ENCODE results near the gene ANXA5. TPM values are rescaled to one million over a fixed set of nuclear protein-coding genes. Genes with fewer than 3 reads are reported as not detected.

ANXA5 gene
- total RNA-seq, 6 donors from 2014 or later = 156 to 446 (median 301) TPM

DNA sequence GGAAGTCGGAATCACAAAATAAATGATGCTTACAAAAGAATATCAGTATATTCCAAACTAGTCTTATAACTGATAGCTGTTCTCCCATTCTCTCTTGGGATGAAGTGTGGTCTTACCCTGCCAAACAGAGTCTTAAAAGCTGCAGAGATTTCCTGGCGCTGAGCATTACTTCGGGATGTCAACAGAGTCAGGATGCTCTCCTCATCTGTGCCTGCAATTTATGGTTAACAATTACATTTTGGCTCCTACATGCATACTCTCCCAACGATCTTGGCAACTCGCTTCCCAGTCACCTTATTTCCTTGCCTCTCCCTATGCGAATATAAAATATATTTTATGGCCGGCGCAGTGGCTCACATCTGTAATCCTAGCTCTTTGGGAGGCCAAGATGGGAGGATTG, 12.2 kb downstream of the ANXA5 start:
- Histone ChIP-seq H3K4me3 (no peak overlapping the region), H3K27ac (no peak overlapping the region), H3K4me1 (peaks cover 10 to 18% (median 12%) of the 10 kb centered on the region in 4 donors), H3K27me3 (no peaks in the 10 kb centered on the region), H3K36me3 (peaks cover 37 to 77% (median 41%) of the 10 kb centered on the region in 4 donors), H3K9me3 (no peaks in the 10 kb centered on the region)
- no peak for DNase-seq
- ATAC-seq (ENCODE audit: low FRiP score in 2 of 2) = no peak
- TF ChIP-seq POLR2AphosphoS5 (IDR thresholded peaks at IDR 0.05) = no peak
- WGBS, 2 donors = 92 to 93% methylated on average over 8 of the region's 8 CpGs

- DNase-seq = no peak
- H3K9me3 ChIP-seq = no peaks in the 10 kb centered on the region
- no peak overlapping the region for H3K27ac ChIP-seq
- H3K4me1 ChIP-seq = peaks cover 5 to 16% (median 6%) of the 10 kb centered on the region in 4 donors
- H3K36me3 ChIP-seq = peaks cover 38 to 82% (median 42%) of the 10 kb centered on the region in 4 donors
- 92 to 100% methylated on average over 1 of the region's 1 CpG for WGBS, 2 donors
- H3K4me3 ChIP-seq = no peak overlapping the region
- ATAC-seq (ENCODE audit: low FRiP score in 2 of 2) = no peak
- no peak for TF ChIP-seq POLR2AphosphoS5 (IDR thresholded peaks at IDR 0.05)
- no peak for TF ChIP-seq CTCF (IDR thresholded peaks at IDR 0.05)
- no peak for TF ChIP-seq EP300 (IDR thresholded peaks at IDR 0.05)
- TF ChIP-seq POLR2A (IDR thresholded peaks at IDR 0.05) = no peak
- H3K27me3 ChIP-seq = no peaks in the 10 kb centered on the region
Observed at GRCh38 chr4:121684016-121684415, 12.8 kb downstream of the ANXA5 start.

- no peak overlapping the region for H3K27ac ChIP-seq
- ATAC-seq (ENCODE audit: low FRiP score in 2 of 2) (no peak), DNase-seq (no peak)
- H3K36me3 ChIP-seq = peaks cover 54 to 98% (median 64%) of the 10 kb centered on the region in 4 donors
- H3K9me3 ChIP-seq = no peaks in the 10 kb centered on the region
- 79 to 90% methylated on average over 3 of the region's 3 CpGs for WGBS, 2 donors
- H3K27me3 ChIP-seq = no peaks in the 10 kb centered on the region
- H3K4me1 ChIP-seq = no peaks in the 10 kb centered on the region
- no peak overlapping the region for H3K4me3 ChIP-seq
- TF ChIP-seq POLR2AphosphoS5 (IDR thresholded peaks at IDR 0.05) (no peak), POLR2A (IDR thresholded peaks at IDR 0.05) (no peak), EP300 (IDR thresholded peaks at IDR 0.05) (no peak), CTCF (IDR thresholded peaks at IDR 0.05) (no peak)
Observed at GRCh38 chr4:121680571-121680970, 16.2 kb downstream of the ANXA5 start.

DNA sequence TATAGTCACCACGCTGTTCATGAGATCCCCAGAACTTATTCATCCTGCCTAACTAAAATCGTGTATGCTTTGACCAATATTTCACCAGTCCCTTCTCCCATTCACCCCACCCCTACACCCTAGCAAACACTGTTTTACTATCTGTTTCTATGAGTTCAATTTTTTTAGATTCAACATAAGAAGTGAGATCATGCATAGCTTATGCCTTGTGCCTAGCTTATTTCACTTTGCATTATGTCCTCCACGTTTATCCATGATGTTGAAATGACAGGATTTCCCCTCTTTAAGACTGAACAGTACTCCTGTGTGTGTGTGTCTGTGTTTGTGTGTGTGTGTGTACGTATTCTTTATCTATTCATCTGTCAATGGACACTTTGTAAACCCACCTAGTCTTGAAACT, 16.8 kb downstream of the ANXA5 start:
- 76 to 80% methylated on average over 4 of the region's 4 CpGs for WGBS, 2 donors
- H3K27ac ChIP-seq = no peak overlapping the region
- ATAC-seq (ENCODE audit: low FRiP score in 2 of 2) = no peak
- TF ChIP-seq POLR2A (IDR thresholded peaks at IDR 0.05) (no peak), CTCF (IDR thresholded peaks at IDR 0.05) (no peak), POLR2AphosphoS5 (IDR thresholded peaks at IDR 0.05) (no peak), EP300 (IDR thresholded peaks at IDR 0.05) (no peak)
- no peaks in the 10 kb centered on the region for H3K9me3 ChIP-seq
- H3K4me3 ChIP-seq = no peak overlapping the region
- no peak for DNase-seq
- H3K27me3 ChIP-seq = no peaks in the 10 kb centered on the region
- H3K36me3 ChIP-seq = peaks cover 49 to 99% (median 60%) of the 10 kb centered on the region in 4 donors
- no peaks in the 10 kb centered on the region for H3K4me1 ChIP-seq

GRCh38 chr4:121679267-121679666, 17.5 kb downstream of the ANXA5 start:
- H3K4me1 ChIP-seq = no peaks in the 10 kb centered on the region
- H3K27me3 ChIP-seq = no peaks in the 10 kb centered on the region
- peaks cover 45 to 100% (median 60%) of the 10 kb centered on the region in 4 donors for H3K36me3 ChIP-seq
- no peak overlapping the region for H3K4me3 ChIP-seq
- DNase-seq (no peak), ATAC-seq (ENCODE audit: low FRiP score in 2 of 2) (no peak)
- no peak for TF ChIP-seq CTCF (IDR thresholded peaks at IDR 0.05)
- TF ChIP-seq POLR2AphosphoS5 (IDR thresholded peaks at IDR 0.05) = no peak
- TF ChIP-seq POLR2A (IDR thresholded peaks at IDR 0.05) = no peak
- no peak for TF ChIP-seq EP300 (IDR thresholded peaks at IDR 0.05)
- WGBS, 2 donors = 63 to 90% methylated on average over 3 of the region's 3 CpGs
- H3K27ac ChIP-seq = no peak overlapping the region
- H3K9me3 ChIP-seq = no peaks in the 10 kb centered on the region
